Measurements from ENCODE around the gene DDX5.
"Not testable (repeated sequence)": the region's sequence is repeated elsewhere in the genome, so short reads cannot be mapped to it uniquely, and the experiment has no call there.

DDX5 gene

DNA sequence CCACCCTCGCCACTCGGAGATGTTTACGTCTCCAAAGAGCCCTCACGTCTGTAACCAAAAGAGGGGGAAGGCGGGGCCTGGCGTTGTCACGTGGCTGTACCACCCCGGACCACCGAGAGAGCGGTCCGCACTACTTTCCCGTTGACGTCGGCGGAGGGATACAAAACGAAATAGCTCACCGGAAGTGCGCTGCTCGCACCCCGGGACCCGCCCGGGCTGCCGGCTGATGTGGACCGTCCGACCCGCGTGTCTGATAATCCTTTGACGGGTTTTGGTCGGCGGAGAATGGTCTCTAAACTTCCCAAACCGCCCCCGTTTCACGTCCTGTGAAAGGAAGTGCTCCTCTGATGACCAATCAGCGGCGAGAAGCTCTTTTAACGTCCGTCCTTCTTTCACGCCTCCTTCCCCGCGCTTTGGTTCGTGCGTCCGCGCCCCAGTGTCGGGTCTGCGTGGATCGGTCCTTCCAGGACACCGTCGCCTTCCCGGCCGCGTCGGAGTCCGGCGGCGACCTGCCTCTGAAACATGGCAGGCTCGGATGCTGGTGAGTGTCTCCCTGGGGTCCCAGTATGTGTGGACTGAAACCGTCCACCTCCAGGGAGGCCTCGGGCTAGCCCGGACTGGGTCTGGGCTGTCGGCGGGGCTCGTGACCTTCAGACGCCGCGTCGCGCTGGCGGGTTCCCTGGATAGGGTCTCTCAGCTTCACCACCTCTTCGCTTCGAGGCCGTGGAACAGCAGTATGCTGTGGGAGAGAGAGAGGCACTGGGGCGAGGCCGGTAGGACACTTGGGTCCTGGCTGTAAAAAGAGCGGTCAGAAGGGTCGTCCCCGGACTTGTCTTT, 705 bp upstream of the DDX5 start, which contains the start of gene CEP95:
CEP95 (plus strand) TSS at position 402 of the 837 bp plus-strand sequence; CDS start at position 523, 121 bp downstream.
- ATAC-seq = peak; percentile 58 to 63

DNA sequence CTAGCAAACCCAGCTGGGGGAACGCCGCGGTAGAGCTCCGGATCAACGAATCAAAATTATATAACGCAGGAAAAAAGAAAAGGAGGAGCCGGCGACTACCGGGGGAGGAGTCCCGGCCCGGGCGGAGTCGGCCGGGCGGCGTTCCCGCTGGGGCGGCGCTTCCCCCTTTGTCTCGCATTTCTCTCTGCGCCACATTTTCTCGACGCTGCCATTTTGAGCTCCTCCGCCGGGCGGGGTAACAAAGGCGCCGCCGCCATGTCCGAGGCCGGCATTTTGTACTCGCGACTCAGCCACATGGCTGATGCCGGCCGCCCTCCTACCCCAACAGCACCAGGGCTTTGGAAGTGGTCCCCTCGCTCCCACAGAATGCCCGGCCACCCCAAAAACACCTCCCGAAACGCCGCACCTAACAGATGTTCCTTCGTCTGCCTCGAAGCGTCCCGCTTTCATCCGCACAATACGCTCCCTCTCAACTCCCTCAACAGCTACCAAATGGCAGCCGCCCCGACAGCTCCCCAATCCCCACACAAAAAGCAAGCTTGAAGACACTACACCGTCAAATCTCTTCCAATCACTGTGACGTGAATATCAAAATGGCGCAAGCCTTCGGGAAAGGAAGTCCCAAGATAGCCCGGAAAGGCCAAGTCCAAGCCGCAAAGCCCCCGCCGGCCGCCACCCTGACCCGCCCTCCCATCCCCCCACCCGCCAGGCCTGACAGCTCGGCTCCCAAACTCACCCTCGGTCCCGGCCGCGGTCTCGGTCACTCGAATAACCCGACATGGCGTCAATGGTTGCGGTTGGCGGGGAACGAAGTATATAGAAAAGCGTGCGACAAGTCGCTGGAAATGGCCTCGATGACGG, 519 bp downstream of the DDX5 start:
- peak; percentile 34 to 36 for ATAC-seq

DNA sequence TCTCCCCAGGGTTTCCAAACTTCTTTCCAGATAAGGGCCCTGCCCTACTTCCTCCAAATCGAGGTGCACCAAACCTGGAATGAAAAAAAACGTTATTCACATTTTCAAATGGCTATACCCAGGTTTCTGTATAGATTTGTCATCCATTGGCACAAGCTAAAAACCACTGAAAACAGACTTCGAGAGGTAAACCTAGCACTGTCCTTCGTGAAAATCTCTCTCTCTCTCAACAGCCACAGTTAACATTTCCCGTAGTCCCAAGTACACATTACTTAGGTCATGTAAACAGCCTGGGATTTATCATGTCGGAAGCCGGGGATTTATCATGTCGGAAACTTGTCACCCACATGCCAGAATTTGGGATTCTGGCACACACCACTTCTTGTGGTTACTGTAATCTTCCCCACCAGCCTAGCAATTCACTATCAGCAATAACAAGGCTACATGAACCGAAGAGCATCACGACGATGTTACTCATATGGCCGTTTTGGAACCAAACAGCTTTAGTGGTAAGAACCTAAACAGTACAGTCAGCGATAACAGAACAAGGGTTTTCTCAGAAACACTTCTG, 1.2 kb downstream of the DDX5 start:
- peak; percentile 44 to 45 for ATAC-seq

DNA sequence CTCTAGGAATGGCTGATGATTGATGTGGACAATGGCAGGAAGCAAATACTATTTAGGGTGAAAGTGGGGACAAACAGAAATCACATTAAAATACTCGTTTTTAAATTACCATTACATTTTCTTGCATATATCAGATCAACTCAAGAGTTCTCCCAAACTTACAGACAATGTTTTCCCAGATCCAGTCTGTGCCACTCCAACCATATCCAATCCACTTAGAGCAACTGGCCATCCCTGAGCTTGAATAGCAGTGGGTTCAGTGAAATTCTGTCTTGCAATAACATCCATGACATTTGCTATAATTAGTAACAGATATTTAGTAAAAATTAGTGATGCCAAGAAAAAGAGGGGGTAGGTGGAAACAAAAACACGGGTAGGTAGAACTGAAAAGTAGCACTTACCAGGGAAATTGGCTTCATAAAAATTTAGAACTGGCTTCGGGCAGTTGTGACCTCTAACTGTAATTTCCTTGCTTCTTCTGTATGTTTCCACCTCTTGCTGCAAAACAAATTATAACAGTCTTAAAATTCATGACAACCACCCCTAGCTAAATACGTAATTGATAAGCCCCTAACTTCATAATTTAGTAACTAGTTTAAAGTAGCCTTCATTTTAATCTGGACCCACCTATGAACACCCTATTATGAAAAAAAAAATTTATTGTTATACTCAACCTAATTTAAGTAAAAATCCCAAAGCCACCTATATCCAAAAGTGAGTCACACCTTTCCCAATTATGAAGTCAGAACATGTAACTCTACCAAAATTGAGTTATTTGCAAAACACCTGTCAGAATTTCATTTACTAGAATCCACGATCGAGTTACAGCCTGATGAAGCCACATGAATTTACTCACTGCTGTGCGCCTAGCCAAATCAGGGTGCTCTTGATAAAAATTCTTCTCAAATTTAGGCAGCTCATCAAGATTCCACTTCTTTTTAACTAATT, 2.0 kb downstream of the DDX5 start:
- no peak for ATAC-seq

DNA sequence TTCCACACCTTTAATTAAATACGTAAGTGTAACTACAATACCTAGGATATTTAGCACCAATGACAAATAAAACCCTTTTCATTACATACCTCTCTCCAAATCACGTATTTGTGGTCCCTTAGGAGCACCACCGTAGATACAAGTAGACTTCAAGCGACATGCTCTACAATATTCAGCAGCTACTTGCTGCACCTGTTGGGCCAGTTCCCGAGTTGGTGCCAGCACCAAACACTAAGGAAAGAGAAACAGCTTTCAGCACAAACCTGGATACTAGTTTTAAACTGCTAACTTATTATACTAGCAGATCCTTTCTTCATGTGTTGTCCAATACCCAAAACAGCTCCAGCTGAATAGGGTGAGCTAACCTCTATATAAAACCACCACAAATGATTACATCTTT, 2.7 kb downstream of the DDX5 start:
- ATAC-seq = no peak

DNA sequence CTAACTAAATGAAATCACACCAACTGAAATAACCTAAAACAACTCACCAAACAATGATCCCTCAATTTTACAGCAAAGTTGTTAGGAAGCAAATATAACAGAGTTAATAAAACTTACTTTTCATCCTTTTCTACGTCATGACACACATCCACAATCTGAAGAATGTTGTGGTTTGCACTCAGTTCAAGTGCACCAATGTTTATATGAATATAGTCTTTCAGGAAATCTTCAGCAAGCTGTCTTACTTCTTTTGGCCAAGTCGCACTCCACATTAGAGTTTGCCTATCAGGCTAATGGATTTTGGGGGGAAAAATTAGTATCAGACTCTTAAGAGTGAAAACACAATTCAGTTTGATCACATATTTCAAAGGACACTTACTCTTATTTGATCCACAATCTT, 3.3 kb downstream of the DDX5 start:
- ATAC-seq = no peak

DNA sequence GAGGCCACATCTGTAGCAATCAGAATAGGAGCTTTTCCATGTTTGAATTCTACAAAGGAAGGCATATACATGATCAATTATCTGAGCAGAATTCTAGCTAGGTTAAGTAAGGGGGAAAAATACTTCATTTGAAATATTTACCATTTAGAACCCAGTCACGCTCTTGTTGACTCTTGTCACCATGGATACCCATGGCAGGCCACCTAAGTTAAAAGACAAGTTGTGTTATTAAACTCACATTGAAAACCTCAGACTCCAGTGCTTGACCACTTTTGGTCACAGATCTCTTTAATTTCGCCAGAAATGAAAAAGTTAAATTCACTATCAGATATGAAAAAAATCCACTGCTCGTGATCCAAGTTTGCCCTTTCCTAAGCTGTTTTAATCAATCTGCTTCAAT, 4.1 kb downstream of the DDX5 start:
- no peak for ATAC-seq

DNA sequence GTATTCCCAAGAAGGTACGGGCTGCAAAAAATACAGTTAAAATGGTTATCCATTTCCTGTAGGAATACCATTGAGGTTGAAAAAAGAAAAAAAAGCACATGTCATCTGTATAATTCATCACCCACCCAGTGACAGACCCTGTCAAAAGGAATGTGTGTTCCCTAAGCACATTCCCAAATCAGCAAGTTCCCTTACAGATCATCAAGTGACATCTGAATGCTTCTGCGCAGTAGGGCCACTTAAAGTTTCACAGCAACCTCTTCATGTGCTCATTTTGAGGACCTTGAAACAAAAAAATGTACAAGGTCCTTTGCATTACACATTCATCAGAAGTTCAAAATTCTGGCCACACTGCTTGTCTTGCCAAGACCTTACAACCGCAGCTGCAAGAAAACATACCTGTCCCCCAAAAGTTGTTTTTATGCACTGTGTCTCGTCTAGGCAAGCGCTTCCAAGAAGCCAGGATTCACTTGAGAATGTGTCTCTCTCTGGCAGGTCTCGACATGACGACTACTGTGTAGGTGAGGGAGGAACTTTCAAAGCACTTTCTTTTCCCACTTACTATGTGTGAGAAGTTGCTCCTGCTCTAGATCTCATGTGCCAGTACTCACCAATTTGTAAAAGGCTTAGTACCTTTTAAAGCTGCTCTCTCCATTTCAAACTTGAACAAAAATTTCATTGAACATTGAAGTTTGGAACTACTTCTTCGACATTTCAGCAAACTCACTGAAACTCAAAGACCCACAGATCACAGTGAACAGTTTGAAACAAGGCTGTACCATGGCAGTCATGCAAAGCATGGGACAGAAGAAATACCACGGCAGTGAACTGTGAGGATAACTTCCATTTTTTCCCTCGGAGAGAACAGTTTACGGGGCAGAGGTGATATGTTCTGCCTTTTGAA, 5.0 kb downstream of the DDX5 start:
- no peak for ATAC-seq

DNA sequence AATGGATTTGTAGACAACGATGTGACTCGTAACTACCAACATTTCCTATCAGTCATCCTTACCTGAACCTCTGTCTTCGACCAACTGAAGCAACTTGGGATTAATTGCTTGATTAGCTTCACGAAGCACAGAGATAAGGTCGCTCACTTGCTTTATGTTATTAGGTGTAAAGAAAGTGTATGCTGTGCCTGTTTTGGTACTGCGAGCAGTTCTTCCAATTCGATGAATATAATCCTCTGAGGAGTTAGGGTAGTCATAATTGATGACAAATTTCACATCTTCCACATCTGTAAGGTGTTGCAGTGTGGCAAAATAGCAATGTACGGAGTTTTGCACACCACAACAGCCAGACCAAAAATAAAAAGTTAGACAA, 5.6 kb downstream of the DDX5 start:
- ATAC-seq = no peak

DNA sequence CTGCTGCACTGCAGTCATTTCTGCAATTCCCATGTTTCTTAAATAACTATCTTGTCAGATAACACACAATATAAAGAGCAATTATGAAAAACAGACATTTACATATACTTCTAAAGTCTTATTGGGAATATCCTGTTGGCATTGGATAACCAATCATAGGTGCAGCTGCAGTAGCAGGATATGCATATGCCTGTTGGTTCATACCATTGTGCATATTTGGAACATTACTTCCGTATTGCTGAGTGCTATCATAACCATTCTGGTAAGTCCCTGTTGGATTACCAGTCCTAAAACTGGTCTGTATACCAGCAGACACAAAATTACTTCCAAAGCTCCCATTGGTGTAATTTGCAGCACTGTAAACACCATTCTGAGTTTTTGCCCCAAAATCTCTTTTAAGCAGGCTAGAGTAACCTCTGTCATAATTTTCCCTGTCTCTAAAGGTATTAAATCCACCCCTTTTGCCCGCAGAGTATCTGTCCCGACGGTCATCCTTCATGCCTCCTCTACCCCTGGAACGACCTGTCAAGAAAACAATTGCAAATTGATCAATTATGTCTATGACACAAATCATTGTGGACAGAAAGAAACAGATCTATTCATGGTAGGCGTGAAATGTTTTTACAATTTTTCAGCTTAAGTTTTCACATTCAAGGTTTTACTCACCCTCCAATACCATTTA, 6.1 kb downstream of the DDX5 start:
- ATAC-seq = no peak

DNA sequence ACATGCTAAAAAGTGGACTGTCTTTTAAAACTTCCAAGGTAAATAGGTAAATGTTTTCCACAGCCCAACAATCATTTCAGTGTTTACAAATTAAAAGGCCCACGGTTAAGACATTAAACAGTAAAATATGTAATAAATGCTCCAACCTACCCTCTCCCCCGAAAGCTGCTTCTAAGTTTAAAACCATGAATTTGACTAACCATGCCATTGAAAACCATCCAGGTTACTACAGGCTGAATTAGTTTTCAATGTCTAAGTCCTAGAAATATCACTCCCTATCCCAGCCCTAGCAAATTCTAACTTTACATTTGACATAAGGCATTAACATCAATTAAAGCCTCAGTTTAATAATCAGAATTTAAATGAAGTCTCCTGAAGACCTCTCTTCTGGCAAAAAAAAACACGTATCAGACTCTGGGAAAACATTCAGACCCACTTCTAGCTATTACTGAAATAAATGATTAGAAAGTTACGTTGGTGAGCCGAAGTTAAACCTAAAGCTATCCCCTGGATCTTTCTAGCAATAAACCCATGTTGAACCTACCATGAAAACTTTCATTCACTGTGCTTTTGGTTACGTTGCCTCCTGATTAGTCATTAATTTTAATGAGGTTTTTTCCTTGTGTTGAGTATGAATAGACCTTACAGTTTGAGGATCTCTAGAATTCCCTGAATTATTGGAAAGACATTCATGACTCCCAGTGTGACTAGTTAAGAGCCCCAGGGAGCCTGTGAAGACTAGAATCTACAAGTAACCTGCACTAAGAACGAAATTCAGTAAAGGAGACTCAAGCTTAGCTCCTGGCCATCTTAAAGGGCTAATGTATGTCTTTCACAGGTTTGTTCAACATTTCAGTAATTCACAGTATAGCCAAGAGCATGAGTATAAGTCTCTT, 7.5 kb downstream of the DDX5 start:
- no peak for ATAC-seq

DNA sequence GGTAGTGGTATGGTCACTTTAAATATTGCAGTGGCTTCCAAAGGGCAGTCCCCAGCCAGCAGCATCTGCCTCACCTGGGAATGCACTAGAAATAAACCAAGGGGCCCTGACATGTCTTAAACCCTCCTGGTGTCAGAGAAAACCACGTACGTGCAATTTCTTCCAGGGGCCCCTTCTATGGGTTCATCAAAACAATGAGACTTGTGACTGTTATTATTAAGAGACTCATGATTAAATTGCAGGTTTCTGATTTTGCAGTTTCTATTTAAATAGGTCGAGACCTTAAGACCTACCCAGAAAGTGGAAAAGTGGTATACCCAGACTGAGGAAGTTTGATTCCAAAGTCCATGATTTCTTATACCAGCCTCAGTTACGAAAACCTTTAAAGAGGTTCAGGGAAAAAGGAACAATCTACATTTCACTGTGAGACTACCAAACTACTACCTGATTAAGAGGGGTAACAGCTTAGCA, 8.5 kb downstream of the DDX5 start:
- ATAC-seq = peak; percentile 32 to 33

DNA sequence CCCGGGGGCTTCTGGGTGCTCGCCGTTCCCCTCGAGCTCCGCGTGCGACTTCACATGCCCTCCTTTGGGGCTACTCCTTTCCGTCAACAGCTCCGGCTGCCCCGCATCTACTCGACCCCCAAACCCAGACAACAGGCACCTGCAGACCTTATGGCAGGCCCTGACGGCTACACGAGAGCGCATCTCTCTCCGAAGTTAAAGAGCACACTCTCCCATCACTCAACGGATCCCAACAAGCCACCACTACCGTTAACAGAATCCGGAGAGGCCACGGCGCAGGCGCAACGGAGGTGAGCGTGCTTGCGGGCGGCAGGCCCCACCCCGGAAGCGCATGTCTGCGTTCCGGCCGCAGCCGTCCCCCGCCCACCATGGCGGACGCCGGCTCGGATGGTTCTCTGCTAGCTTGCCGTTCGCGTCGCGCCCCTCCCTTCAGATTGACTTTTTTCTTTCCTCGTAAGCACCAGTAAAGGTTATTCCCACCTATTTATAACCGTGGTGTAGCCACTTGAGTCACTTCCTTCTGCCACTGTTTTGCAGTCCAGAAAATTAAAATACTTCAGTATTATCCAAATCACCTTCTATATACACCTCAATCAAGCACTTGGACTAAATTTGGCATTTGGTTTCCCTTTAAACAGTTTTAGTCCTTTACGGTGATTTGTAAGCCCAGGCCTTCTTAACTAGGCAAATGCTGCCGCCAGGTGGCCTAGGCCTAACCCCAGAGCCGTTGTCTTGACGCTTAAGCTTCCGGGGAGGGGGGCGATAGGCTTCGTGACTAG, 9.1 kb downstream of the DDX5 start, which contains the start of gene POLG2:
POLG2 (minus strand) TSS at position 269 of the 779 bp plus-strand sequence; CDS start at position 183, 86 bp downstream.
- ATAC-seq = peak; percentile 80 to 81

DNA sequence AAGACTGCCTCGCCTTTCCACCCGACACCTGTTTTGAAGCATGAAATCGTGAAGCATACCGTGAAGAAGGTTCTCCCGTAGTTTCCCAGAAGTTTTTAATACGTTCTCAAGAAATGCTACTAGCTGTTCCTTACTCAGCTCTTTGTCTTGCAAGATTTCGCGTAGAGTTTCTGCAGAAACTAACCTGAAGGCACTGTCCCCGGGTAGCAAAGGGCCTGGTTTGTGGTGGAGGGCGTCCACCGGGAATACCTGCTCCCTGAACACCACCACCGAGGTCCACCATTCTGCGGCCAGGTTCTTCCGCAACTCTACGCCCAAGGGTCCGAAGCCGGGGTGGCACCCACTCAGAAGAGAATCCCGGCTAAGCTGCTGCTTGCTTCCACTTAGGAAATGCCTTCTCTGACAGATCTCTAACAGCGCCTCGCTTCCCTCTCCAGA, 9.7 kb downstream of the DDX5 start:
- ATAC-seq = no peak

DNA sequence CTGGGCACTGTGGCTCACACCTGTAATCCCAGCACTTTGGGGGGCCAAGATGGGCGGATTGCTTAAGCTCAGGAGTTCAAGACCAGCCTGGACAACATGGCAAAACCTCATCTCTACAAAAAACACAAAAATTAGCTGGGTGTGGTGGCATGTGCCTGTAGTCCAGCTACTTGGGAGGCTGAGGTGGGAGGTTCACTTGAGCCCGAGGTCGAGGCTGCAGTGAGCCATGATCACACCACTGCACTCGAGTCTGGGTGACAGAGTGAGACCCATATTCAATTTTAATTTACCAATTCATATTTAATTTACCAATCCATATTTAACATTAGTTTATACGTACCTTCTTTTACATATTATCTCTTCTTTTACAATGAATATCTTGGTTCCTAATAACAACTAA, 10.8 kb downstream of the DDX5 start:
- not testable (repeated sequence) for ATAC-seq

DNA sequence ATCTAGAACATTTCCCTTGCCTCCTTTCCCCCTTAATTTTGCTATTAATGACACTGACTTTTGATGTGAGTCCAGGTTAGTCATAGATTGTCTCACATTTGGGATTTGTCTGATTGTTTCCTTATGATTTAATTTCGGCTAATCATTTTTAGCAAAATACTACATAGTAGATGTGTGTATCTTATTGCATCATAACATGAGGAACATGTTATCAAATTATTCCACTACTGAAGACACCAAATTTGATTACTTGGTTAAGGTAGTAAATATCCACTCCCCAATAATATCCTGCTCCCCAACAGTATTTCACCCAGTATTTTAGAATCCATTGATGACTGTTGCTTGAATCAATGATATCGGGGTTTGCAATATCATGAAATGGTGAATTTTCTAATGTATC, 12.0 kb downstream of the DDX5 start:
- no peak for ATAC-seq

DNA sequence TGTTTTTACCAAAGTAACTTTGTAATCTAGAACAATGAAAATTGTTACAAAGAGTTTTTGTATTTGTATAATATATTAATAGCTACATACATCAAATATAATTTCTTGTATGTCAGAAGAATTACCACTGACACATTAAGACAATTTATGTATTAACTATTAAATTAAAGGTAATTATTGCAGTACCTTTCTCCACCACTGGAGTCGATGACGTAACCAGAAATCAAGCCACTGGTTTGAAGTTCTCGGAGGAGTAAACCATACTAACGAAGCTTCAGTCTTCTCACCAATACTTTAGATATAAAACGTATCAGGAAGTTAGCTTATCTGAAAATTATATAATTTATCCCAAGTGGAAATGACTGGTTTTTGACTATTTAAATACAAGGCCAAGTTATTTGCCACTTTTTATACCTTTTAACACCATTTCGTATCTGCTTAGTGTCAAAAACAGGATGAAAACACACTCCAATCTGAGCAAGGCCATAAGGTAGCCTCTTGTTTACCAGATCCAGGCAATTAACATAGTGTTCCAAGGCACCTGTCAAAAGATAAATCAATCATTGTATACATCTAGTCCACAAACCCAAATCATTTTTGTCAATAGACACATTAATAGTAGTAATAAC, 13.5 kb downstream of the DDX5 start:
- ATAC-seq = no peak

DNA sequence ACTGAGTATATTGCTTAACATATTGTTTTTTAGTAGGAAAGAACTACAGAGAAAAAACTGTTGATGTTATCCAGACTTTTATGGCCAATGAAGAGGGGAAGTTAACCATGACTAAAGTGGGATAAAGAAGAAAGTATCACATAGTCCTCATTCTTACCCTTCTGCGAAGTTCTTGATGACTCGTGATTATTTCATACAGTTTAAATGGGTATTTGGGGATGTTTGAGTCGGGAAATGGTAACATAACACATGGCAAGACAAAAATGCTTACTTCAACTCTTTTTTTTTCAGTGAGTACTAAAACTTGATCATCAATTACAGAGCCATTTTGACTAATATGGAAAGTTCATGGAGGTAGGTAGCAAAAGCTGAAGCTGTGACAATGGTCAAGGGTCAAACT, 14.1 kb downstream of the DDX5 start:
- no peak for ATAC-seq
